ENCODE results near the gene CRISP1.
"Not testable (repeated sequence)": the region's sequence is repeated elsewhere in the genome, so short reads cannot be mapped to it uniquely, and the experiment has no call there.

Gene CRISP1

GRCh38 chr6:49839162-49839561, 27.2 kb downstream of the CRISP1 start:
- no peak for DNase-seq

GRCh38 chr6:49835140-49835539, 31.2 kb downstream of the CRISP1 start:
- no peak for DNase-seq

GRCh38 chr6:49833386-49833785, 32.9 kb downstream of the CRISP1 start:
- no peak for DNase-seq

GRCh38 chr6:49826743-49827406, 39.5 kb downstream of the CRISP1 start:
- no peak for DNase-seq

GRCh38 chr6:49815166-49815565, 51.2 kb downstream of the CRISP1 start:
- DNase-seq = no peak

- no peak for DNase-seq
Observed at GRCh38 chr6:49813248-49813647, 53.1 kb downstream of the CRISP1 start.

- DNase-seq = no peak
Observed at GRCh38 chr6:49806145-49806544, 60.2 kb downstream of the CRISP1 start.

GRCh38 chr6:49805246-49805645, 61.1 kb downstream of the CRISP1 start:
- DNase-seq = no peak

GRCh38 chr6:49801525-49801924, 64.8 kb downstream of the CRISP1 start:
- no peak for DNase-seq

- DNase-seq = no peak
Observed at GRCh38 chr6:49799090-49799489, 67.2 kb downstream of the CRISP1 start.

- DNase-seq = not testable (repeated sequence)
Observed at GRCh38 chr6:49796842-49797455, 69.4 kb downstream of the CRISP1 start.

GRCh38 chr6:49790341-49790740, 76.0 kb downstream of the CRISP1 start:
- no peak for DNase-seq

- peak; percentile 57 for DNase-seq
Observed at GRCh38 chr6:49787176-49787575, 79.2 kb downstream of the CRISP1 start, which contains the start of gene PGK2. PGK2 (minus strand) TSS chr6:49787285; CDS start chr6:49787187, 98 bp downstream.

- no peak for DNase-seq
Observed at GRCh38 chr6:49784272-49784671, 82.1 kb downstream of the CRISP1 start.
